Measurements from ENCODE around the gene ACTR2. TPM values are rescaled to one million over a fixed set of nuclear protein-coding genes. Genes with fewer than 3 reads are reported as not detected.

ACTR2 gene
- total and polyA plus RNA-seq, 9 of the 15 experiments (the other 6 are each of a cell fraction or from before 2014, with no cell fraction given) = 47.3 to 239 (median 108) TPM

DNA sequence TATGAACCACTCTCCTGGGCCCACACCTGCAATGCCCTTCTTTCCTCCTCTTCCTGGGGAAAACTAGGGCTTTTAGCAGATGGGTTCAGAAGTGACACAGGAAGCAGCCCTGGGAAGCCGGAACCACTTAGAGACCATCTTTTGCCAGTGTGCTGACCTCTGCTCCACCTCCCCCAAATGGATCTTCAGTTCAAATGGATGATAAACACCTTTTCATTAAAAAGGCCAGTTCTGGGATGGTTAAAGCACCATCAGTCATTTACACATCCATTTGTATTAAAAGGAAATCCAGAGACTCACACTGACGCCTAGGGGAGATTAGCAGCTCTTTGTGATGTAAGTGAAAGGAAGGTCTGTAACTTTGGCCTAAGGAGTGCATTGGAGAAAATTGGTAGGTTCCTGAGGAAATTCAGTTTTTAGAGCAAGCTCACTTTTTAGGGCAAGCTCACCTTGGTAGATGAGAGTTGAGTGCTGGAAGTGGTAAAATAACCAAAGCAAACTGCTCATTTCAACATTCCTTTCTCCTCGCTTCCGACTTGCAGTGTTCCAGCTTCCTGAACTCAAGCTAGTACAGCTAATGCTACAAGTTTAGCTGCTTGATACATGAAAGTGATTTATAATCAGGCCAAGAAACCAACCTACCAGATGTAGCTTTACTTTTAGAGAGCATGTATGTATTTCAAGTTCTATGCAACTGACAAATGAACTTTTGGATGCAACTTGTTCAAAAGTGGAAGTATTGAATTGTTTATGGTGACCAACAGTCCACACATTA, 47.7 kb downstream of the ACTR2 start:
- H3K4me2 ChIP-seq (ENCODE audit: insufficient read depth, low read length) = no peak overlapping the region
- 58% methylated on average over 4 of the region's 4 CpGs for WGBS (ENCODE audit: insufficient coverage, low coverage, missing lambda C conversion rate)
- intact Hi-C loops (cut with micrococcal nuclease) (loop anchor here (5.0 kb wide), 3 partner anchors 92 to 292 kb away; no protein-coding TSS in a partner anchor), in situ Hi-C loops (cut with MboI) (no loop called here)
- FAIRE-seq (no peak), ATAC-seq (peak; percentile 9; the same call in 1 of the 3 replicates), DNase-seq (ENCODE audit: extremely low read depth in 1 of 4, low spot score in 3 of 4) (no peak)
- H3K4me1 ChIP-seq (replicated peaks in 1 of 2; ENCODE audit: control insufficient read depth in 2 of 2, insufficient read depth in 2 of 2, low read length in 2 of 2) = peaks cover 4 to 17% of the 10 kb centered on the region in 2 experiments; a peak in 4 of 5 replicates
- no peak overlapping the region for H3K9ac ChIP-seq (ENCODE audit: insufficient read depth in 1 of 2, low read depth in 2 of 2, low read length in 2 of 2)
- H3K79me2 ChIP-seq (ENCODE audit: control insufficient read depth, insufficient read depth, low read length) = no peaks in the 10 kb centered on the region
- no peak overlapping the region for H3K4me3 ChIP-seq
- POLR2A ChIA-PET = interaction anchor here (0.7 to 2.7 kb wide), 7 partner anchors 10 to 1575 kb away, joined by 3 to 16 read pairs (median 4); no protein-coding TSS in a partner anchor
- H3K27ac ChIP-seq (ENCODE audit: extremely low read depth, low read depth, low read length) = no peak overlapping the region
- CTCF ChIA-PET (ENCODE audit: low intra/inter-chr PET ratio) = no interaction called here
- no peaks in the 10 kb centered on the region for H4K20me1 ChIP-seq (replicated peaks; ENCODE audit: control insufficient read depth, insufficient read depth, low read length)
- no peak overlapping the region for H2AFZ ChIP-seq (ENCODE audit: low read depth, low read length)
- H3K27me3 ChIP-seq (ENCODE audit: control insufficient read depth in 2 of 2, insufficient read depth in 2 of 2, low read length in 2 of 2) = no peaks in the 10 kb centered on the region
- no peaks in the 10 kb centered on the region for H3K9me1 ChIP-seq (ENCODE audit: control insufficient read depth, insufficient read depth, low read length)
- H3K36me3 ChIP-seq (ENCODE audit: control insufficient read depth, insufficient read depth, low read length) = peaks cover 22% of the 10 kb centered on the region; the same call in 2 of the 3 replicates
- no TSS peak for BruUV-seq (replicated peaks)
- no peaks in the 10 kb centered on the region for H3K9me3 ChIP-seq (replicated peaks; ENCODE audit: control insufficient read depth, insufficient read depth, low read depth, low read length)
- TF ChIP-seq CTCFL (IDR thresholded peaks at IDR 0.05; ENCODE audit: borderline replicate concordance, insufficient read depth, low read depth, low read length, poor library complexity, severe bottlenecking) (no peak), CHD4 (IDR thresholded peaks at IDR 0.05; ENCODE audit: insufficient read depth, insufficient replicate concordance, low read depth, low read length, poor library complexity, severe bottlenecking) (no peak), PPARD (CRISPR knock-in tag; IDR thresholded peaks at IDR 0.05) (no peak), ZBTB17 (CRISPR knock-in tag; IDR thresholded peaks at IDR 0.05) (no peak), HMGN3 (IDR thresholded peaks at IDR 0.05; ENCODE audit: borderline replicate concordance, extremely low read depth, insufficient read length, low read depth, low read length) (no peak), HNRNPL (IDR thresholded peaks at IDR 0.05; ENCODE audit: low read depth, low read length) (no peak), MCM2 (IDR thresholded peaks at IDR 0.05; ENCODE audit: low read depth) (no peak), GATAD2A (IDR thresholded peaks at IDR 0.05) (no peak), BCOR (IDR thresholded peaks at IDR 0.05) (no peak), ZNF134 (CRISPR knock-in tag; conservative IDR thresholded peaks at IDR 0.05) (no peak), CTCF (IDR thresholded peaks at IDR 0.05 in 2 of 3, conservative IDR thresholded peaks at IDR 0.05 in 1 of 3; ENCODE audit: insufficient read depth in 2 of 3, low read depth in 1 of 3, low read length in 3 of 3) (no peak)
- TF ChIP-seq, protein P1, sequence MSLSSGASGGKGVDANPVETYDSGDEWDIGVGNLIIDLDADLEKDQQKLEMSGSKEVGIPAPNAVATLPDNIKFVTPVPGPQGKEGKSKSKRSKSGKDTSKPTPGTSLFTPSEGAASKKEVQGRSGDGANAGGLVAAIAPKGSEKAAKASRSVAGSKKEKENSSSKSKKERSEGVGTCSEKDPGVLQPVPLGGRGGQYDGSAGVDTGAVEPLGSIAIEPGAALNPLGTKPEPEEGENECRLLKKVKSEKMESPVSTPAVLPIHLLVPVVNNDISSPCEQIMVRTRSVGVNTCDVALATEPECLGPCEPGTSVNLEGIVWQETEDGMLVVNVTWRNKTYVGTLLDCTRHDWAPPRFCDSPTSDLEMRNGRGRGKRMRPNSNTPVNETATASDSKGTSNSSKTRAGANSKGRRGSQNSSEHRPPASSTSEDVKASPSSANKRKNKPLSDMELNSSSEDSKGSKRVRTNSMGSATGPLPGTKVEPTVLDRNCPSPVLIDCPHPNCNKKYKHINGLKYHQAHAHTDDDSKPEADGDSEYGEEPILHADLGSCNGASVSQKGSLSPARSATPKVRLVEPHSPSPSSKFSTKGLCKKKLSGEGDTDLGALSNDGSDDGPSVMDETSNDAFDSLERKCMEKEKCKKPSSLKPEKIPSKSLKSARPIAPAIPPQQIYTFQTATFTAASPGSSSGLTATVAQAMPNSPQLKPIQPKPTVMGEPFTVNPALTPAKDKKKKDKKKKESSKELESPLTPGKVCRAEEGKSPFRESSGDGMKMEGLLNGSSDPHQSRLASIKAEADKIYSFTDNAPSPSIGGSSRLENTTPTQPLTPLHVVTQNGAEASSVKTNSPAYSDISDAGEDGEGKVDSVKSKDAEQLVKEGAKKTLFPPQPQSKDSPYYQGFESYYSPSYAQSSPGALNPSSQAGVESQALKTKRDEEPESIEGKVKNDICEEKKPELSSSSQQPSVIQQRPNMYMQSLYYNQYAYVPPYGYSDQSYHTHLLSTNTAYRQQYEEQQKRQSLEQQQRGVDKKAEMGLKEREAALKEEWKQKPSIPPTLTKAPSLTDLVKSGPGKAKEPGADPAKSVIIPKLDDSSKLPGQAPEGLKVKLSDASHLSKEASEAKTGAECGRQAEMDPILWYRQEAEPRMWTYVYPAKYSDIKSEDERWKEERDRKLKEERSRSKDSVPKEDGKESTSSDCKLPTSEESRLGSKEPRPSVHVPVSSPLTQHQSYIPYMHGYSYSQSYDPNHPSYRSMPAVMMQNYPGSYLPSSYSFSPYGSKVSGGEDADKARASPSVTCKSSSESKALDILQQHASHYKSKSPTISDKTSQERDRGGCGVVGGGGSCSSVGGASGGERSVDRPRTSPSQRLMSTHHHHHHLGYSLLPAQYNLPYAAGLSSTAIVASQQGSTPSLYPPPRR (CRISPR knock-in tag; IDR thresholded peaks at IDR 0.05; ENCODE audit: borderline replicate concordance) = no peak

Data from K562 (cell line).